ENCODE results near the gene BARHL1.

DNA sequence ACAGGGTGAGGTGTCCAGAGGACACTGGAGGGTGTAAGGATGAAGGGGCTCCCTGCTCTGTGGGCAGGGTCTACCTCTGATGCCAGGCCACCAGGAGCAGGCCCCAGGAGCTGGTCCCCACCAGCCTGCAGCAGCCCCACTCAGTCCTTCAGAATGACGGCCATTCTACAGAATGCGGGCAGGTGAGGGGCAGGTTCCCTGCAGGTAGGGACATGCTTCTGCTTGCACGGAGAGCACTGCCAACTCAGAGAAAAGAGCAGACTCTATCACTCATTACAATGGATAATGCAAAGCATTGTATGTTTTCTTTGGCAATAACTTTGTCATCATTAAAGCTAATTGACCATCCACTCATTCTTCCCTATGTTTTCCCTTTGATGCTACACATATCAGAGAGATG is 48.4 kb downstream of the BARHL1 start:
- TF ChIP-seq NFRKB (IDR thresholded peaks at IDR 0.05), result no peak
- TF ChIP-seq JUNB (CRISPR knock-in tag; IDR thresholded peaks at IDR 0.05; ENCODE audit: borderline replicate concordance), result no peak

Data from HepG2 (cell line).